HG03575 (cell line): Measurements from ENCODE around the gene CLDN4.
"Not testable (repeated sequence)": the region's sequence is repeated elsewhere in the genome, so short reads cannot be mapped to it uniquely, and the experiment has no call there.

Experiments
- ATAC-seq: cut with Tn5 transposase; IDR thresholded peaks from one replicate; pipeline ENCODE4 v1.9.1; 2021; ENCODE audit not compliant: unreplicated experiment, insufficient number of reproducible peaks, low FRiP score; ENCODE audit errors: extremely low read depth

The CLDN4 gene

GRCh38 chr7:73839743-73840714, 9.2 kb downstream of the CLDN4 start:
- no peak for ATAC-seq

- no peak for ATAC-seq
These were observed 10.1 kb downstream of the CLDN4 start for GRCh38 chr7:73840715-73841379.

- no peak for ATAC-seq
These were observed 10.9 kb downstream of the CLDN4 start for GRCh38 chr7:73841689-73842066.

- ATAC-seq = no peak
These were observed 11.5 kb downstream of the CLDN4 start, which contains the start of gene METTL27 for GRCh38 chr7:73842067-73842976. Gene METTL27, minus strand, starts transcription at chr7:73842516. Its CDS starts 376 bp downstream, at chr7:73842140.

GRCh38 chr7:73844131-73844547, 13.3 kb downstream of the CLDN4 start:
- no peak for ATAC-seq

GRCh38 chr7:73844848-73845460, 14.2 kb downstream of the CLDN4 start:
- ATAC-seq = no peak

- ATAC-seq = not testable (repeated sequence)
These were observed 15.0 kb downstream of the CLDN4 start for GRCh38 chr7:73845701-73846195.

GRCh38 chr7:73847941-73848723, 17.3 kb downstream of the CLDN4 start:
- ATAC-seq = no peak

GRCh38 chr7:73850781-73851207, 20.0 kb downstream of the CLDN4 start:
- no peak for ATAC-seq

- ATAC-seq = no peak
These were observed 20.9 kb downstream of the CLDN4 start for GRCh38 chr7:73851410-73852338.

- ATAC-seq = no peak
These were observed 21.7 kb downstream of the CLDN4 start for GRCh38 chr7:73852500-73852899.

GRCh38 chr7:73856941-73857340, 26.1 kb downstream of the CLDN4 start:
- ATAC-seq = no peak

GRCh38 chr7:73858807-73859206, 28.0 kb downstream of the CLDN4 start:
- ATAC-seq = no peak

GRCh38 chr7:73860859-73861258, 30.1 kb downstream of the CLDN4 start, which contains the start of gene TMEM270:
Gene TMEM270, plus strand, starts transcription at chr7:73861159. Its CDS starts 36 bp downstream, at chr7:73861195.
- ATAC-seq = no peak

- no peak for ATAC-seq
These were observed 30.5 kb downstream of the CLDN4 start for GRCh38 chr7:73861305-73861704.

- ATAC-seq = no peak
These were observed 34.4 kb downstream of the CLDN4 start for GRCh38 chr7:73864981-73865711.
